ENCODE measurements around the gene SLC26A4.
A peak's percentile ranks its signal among the peaks of the same experiment; 100 is the strongest.
"Not testable (repeated sequence)": the region's sequence is repeated elsewhere in the genome, so short reads cannot be mapped to it uniquely, and the experiment has no call there.

Gene SLC26A4
- total RNA-seq = 0.17 to 1.2 (median 0.53) reads per million in 18 experiments

DNA sequence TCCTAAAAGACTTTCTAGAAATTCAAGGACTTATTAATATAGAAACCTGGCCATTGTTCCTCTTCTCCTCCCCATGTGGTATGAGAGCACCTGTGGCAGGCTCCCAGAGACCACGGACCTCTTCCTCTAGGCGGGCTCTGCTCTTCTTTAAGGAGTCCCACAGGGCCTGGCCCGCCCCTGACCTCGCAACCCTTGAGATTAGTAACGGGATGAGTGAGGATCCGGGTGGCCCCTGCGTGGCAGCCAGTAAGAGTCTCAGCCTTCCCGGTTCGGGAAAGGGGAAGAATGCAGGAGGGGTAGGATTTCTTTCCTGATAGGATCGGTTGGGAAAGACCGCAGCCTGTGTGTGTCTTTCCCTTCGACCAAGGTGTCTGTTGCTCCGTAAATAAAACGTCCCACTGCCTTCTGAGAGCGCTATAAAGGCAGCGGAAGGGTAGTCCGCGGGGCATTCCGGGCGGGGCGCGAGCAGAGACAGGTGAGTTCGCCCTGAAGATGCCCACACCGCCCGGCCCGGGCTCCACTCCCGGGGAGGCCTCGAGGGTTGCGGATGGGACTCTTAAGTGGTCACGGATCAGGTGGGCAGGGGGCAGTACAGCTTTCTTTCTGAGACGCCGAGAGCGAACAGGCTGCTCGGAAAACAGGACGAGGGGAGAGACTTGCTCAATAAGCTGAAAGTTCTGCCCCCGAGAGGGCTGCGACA lies at the start of gene SLC26A4:
SLC26A4 (plus strand) TSS at position 448 of the 700 bp plus-strand sequence. CDS start 814 bp downstream, outside the sequence.
- no peak for DNase-seq

DNA sequence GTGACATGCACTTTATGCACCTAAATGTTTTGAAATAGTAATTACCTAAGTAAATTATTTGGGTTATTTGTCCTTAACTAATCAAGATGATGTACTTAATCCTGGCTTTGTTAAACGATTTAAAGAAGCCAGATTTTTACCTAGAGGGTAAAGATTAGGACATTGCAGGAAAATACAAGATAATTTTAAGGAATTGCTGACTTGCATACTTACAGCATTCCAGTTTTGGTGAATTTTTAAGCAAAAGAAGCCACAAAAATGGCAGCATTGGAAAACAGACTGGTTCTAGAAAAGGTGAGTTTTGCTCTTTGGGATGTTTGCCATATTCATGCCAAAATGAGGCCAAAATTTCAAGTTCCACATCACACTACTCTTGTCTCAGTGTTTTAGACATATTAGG lies 47.2 kb upstream of the SLC26A4 start:
- no peak for DNase-seq

DNA sequence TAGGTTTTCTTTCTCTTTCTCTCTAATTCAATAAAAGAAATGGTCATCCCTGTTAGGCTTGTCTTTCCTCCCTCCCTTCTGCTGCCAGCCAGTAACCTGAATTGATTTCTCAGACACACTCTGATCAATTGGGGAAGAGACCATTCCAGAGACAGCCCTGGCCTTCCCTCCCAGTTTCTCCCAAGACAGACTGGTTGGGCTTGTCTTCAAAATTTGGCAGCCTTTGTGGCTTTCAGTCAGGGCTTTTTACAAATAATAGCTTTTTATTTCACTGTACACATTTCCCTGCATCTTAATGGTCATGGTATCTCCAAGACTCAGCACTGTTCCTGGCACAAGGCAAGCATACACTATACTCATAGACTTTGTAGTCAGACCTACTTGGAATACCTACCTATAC lies 46.7 kb upstream of the SLC26A4 start:
- DNase-seq = no peak

DNA sequence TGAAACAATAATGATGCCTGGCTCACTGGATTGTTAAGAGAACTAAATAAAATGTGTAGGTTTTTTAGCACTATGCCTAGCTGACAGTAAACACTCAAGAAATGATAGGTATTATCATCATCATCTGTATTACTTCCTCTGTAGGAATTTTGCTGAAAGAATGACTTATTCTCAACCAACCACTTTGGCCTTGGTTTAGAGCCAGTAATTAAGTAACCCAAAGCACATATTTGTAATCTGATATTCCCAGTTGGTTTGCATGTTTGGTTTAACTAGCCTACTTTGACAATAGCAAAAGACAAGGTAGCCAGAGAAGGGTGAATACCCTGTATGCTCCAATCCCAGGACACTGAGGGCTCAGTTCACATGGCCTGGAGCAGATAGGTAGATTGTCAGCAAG lies 46.2 kb upstream of the SLC26A4 start:
- DNase-seq = no peak

DNA sequence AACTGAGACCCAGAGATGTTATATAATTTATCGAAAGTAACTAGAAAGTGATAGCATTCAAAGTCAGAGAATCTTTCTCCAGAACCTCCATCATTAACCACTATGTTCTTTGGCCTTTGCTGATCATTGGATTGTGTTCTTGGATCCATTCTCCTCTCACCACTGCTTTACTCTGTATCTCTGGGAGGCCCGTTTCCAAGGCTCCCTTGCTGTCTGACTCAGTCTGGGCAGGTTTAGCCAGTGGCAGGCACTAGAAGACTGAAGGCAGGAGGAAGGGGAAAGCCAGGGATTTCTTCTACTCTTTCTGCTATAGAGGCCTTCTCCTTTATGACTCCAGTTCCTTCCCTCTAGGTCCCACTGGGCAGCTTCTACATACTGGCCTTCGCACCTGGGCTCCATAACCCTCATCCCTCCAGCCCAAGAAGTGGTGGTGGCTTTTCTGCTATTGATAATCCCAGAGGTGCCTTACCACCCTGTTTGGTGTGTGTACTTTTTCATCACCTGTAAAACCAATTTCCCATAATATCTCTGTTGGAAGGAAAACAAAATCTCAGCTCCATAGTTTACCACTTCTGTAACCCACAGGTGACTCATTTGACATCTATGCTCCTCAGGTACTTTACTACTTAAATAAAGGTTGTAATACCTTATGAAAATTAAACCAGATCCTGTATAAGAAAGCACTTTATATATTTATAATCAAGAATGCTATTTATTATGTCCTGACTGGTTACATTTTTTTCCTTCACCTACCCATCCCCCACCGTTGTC lies 44.5 kb upstream of the SLC26A4 start:
- DNase-seq = no peak

DNA sequence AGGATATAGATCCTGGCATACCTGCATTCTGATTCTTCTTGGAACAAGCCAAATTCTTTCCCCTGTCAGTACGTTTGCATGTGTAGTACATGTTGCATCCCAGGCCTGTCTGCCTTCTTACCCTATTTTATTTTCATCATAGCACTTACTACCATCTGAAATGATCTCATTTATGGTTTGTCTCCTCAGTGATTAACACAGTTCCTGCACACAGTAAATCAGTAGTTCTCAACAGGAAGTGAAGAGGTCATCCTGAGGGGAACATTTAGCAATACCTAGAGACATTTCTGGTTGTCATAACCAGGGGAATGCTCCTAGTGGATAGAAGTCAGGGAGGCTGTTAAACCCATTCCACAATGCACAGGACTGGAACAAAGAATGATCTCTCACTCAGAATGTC lies 38.2 kb upstream of the SLC26A4 start:
- peak; percentile 70 to 91 for DNase-seq

DNA sequence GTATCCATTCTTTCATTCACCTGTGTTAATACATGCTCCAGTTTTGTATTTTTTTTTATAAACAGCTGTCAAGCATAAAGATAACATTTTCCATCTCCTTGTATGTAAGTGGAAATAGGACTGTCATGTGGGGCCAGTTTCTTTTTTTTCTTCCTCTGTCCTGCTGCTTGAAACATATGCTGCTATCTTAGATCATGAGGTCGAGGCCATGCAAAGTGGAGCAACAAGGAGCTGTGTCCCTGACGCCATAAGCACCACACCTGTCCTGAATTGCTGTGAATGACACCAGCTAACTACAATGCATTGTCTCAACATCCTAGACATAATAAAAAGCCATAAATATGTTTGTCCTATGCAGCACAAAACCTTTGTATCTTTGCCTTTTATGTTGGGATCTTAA lies 37.7 kb upstream of the SLC26A4 start:
- no peak for DNase-seq

GRCh38 chr7:107627002-107627401 lies 33.6 kb upstream of the SLC26A4 start:
- no peak for DNase-seq

GRCh38 chr7:107628461-107629064 lies 32.1 kb upstream of the SLC26A4 start:
- DNase-seq = peak; percentile 38 to 58

- no peak for DNase-seq
Measured at GRCh38 chr7:107630342-107630741, 30.3 kb upstream of the SLC26A4 start.

GRCh38 chr7:107631588-107632491 lies 28.8 kb upstream of the SLC26A4 start:
- no peak for DNase-seq

- DNase-seq = no peak
Measured at GRCh38 chr7:107632492-107632865, 28.1 kb upstream of the SLC26A4 start.

GRCh38 chr7:107638594-107638993 lies 22.0 kb upstream of the SLC26A4 start:
- DNase-seq = peak in 1 of 2 donors; percentile 61

DNA sequence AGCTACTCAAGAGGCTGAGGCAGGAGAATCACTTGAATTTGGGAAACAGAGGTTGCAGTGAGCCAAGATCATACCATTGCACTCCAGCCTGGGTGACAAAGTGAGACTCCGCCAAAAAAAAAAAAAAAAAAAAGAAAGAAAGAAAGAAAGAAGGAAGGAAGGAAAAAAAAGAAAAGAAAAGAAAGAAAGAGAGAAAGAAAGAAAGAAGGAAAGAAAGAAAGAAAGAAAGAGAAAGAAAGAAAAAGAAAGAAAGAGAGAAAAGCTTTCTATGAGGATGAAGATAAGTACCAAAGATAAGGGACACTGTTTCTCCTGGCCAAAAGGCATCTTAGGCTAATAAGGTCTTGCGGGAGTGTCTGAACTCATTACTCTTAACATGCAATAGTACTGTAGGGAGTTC lies 21.6 kb upstream of the SLC26A4 start:
- not testable (repeated sequence) for DNase-seq

GRCh38 chr7:107641676-107642075 lies 19.0 kb upstream of the SLC26A4 start:
- DNase-seq = no peak

DNA sequence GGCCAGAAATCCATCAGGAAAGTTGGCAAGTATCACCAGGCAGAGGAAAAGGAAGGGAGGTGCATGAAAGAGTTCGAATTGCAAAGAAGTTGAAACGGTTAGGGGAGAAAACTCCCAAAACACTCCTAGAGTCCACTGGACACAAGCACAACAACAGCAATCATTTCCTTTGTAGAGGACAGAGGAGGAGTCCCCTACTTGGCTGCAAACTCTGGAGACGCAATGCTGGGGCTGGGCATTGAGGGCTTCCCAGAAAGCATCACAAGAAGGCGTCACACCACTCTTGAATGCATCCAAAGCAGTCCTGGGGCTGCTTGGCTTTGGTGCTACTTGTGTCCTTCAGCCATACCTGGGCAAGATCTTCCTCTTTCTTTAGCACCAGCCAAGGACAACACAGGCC lies 18.1 kb upstream of the SLC26A4 start:
- DNase-seq = no peak

DNA sequence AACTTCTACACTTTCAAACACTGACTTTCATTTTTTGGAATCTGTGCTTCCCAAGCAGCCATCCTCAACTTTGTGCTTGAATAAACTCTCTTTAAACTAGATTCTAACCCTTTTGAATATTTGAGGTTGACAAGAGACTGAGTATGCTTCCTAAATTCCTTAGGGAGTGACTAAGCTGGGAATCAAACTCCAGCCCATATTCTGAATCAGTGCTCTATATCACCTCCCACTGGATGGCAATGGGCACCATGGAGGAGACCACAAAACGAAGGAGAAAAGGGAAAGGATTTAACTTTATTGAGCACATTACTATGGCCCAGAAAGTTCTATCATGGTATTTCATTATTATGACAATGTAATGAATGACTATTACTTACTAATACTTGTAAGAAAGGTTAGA lies 17.2 kb upstream of the SLC26A4 start:
- DNase-seq = no peak

DNA sequence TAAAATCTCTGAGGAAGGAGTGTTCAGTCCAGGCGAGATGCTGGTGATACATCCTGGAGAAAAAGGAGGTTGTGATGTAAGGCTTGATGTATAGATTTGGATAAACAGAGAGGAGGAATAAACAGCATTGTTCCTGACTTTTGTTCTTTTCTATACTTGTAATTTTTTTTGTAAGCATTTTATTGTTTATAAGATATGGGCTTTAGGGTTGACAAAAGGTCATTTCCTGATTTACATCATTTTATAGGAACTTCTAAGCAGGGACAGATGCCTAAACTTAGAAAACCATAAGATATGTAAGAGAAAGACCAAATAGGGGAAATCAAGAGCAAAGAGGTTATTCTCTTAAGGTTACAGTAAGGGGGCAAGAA lies 16.7 kb upstream of the SLC26A4 start:
- DNase-seq = no peak

DNA sequence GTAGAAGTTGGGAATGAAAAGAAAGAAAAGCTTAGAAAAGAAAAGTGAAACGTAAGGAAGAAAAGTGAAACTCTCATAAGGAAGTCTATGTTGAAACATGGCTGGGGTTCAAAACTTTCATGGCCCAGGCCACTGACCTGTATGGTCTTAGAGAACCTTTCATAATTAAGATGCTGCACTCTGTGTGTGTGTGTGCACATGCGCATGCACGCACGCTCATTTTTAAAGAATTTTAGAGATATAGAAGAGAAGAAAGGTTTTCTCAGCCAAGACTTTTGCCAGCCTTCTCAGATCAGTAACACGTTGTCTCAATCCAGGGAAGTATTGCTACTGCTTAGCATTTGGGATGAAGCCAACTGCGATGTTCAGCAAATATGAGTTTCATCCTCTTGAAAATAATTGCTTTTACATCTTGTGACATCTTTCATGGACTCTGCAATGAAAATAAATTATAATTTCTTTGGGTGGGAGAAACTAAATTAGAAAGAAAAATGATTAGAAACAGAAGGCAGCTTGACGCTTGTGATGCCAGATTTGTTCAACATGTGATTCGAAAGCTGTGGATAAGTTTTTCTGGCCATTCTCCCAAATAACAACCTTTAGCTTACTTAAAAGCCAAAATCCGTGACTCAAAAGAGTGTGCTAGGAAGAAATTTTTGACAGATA lies 16.2 kb upstream of the SLC26A4 start:
- no peak for DNase-seq

GRCh38 chr7:107652642-107653041 lies 8.0 kb upstream of the SLC26A4 start:
- no peak for DNase-seq

- DNase-seq = no peak
Measured at GRCh38 chr7:107658467-107658866, 2.2 kb upstream of the SLC26A4 start.

- DNase-seq = peak; percentile 10 to 46
Measured at GRCh38 chr7:107659666-107660065, 962 bp upstream of the SLC26A4 start.
